Spinal cord (tissue), 10 donors: ENCODE results near the gene GMCL2. TPM values are rescaled to one million over a fixed set of nuclear protein-coding genes. Genes with fewer than 3 reads are reported as not detected.

Experiments
- DNase-seq, 6 donors: peaks; one replicate each; pipeline versions ENCODE4 v3.0.0 to v3.0.0-alpha.2; 2013 to 2015; ENCODE audit warnings: low spot score in 6 of 6, low read depth in 4 of 6
- H3K27ac ChIP-seq: one replicate; pipeline ENCODE4 v1.5.1; 2013; ENCODE audit warnings: low read depth, low read length, control low read depth
- H3K27me3 ChIP-seq: one replicate; pipeline ENCODE4 v1.6.1; 2013; ENCODE audit warnings: low read length; ENCODE audit not compliant: control insufficient read depth, insufficient read depth
- H3K36me3 ChIP-seq: one replicate; pipeline ENCODE4 v1.6.1; 2013; ENCODE audit warnings: low read length; ENCODE audit not compliant: control insufficient read depth, insufficient read depth
- H3K4me1 ChIP-seq: one replicate; pipeline ENCODE4 v1.6.1; 2013; ENCODE audit warnings: low read length; ENCODE audit not compliant: control insufficient read depth, insufficient read depth
- H3K4me3 ChIP-seq: one replicate; pipeline ENCODE4 v1.5.1; 2013; ENCODE audit warnings: low read depth, low read length, control low read depth
- H3K9me3 ChIP-seq: one replicate; pipeline ENCODE4 v1.6.1; 2013; ENCODE audit warnings: low read length; ENCODE audit not compliant: control insufficient read depth, insufficient read depth
- WGBS: methylation state at CpG from one replicate; pipeline ENCODE4 v1.1.5; 2013; ENCODE audit warnings: missing lambda C conversion rate; ENCODE audit not compliant: insufficient coverage; 5-methylcytosine and 5-hydroxymethylcytosine counted together
- polyA plus RNA-seq, 2 donors: library from polyadenylated mRNA; unstranded; fragments of 120-200 nt; gene quantifications; one replicate each; pipeline ENCODE4 v1.2.1, GENCODE V29; 2013; ENCODE audit not compliant: insufficient read length in 2 of 2
- total RNA-seq, 2 donors: library from RNA; depleted of rRNA in 1 of 2; stranded (reverse); fragments of 120-200 nt in 1 of 2; fragments of >200 nt in 1 of 2; gene quantifications; one replicate each; pipeline versions ENCODE4 v1.2.3 to v1.2.4, GENCODE V29; 2013 to 2014
- donor health status: healthy.

The GMCL2 gene
- total and polyA plus RNA-seq, 4 donors: 0.10 TPM; not detected in 3

GRCh38 chr5:178152491-178153444 is 34.4 kb downstream of the GMCL2 start:
- WGBS: 47% methylated on average over 27 of the region's 31 CpGs
- no peak overlapping the region for H3K27ac ChIP-seq
- peaks cover 41% of the 10 kb centered on the region for H3K36me3 ChIP-seq
- H3K27me3 ChIP-seq: no peaks in the 10 kb centered on the region
- H3K4me1 ChIP-seq: peaks cover 31% of the 10 kb centered on the region
- peak overlapping the region; percentile 85 for H3K4me3 ChIP-seq
- H3K9me3 ChIP-seq: no peaks in the 10 kb centered on the region
- DNase-seq: no peak

GRCh38 chr5:178150977-178151734 is 36.0 kb downstream of the GMCL2 start:
- DNase-seq: no peak
- peaks cover 31% of the 10 kb centered on the region for H3K4me1 ChIP-seq
- no peaks in the 10 kb centered on the region for H3K27me3 ChIP-seq
- H3K9me3 ChIP-seq: no peaks in the 10 kb centered on the region
- H3K36me3 ChIP-seq: peaks cover 57% of the 10 kb centered on the region
- H3K27ac ChIP-seq: no peak overlapping the region
- WGBS: 70% methylated on average over 11 of the region's 11 CpGs
- H3K4me3 ChIP-seq: no peak overlapping the region

GRCh38 chr5:178149199-178149932 is 37.8 kb downstream of the GMCL2 start:
- Histone ChIP-seq H3K9me3 (no peaks in the 10 kb centered on the region), H3K4me3 (no peak overlapping the region), H3K27ac (no peak overlapping the region), H3K36me3 (peaks cover 74% of the 10 kb centered on the region), H3K4me1 (peaks cover 22% of the 10 kb centered on the region), H3K27me3 (no peaks in the 10 kb centered on the region)
- 92% methylated on average over 9 of the region's 11 CpGs for WGBS
- DNase-seq: no peak

- H3K9me3 ChIP-seq: no peaks in the 10 kb centered on the region
- no peaks in the 10 kb centered on the region for H3K27me3 ChIP-seq
- H3K4me1 ChIP-seq: peaks cover 5% of the 10 kb centered on the region
- peaks cover 91% of the 10 kb centered on the region for H3K36me3 ChIP-seq
- H3K4me3 ChIP-seq: no peak overlapping the region
- H3K27ac ChIP-seq: no peak overlapping the region
- WGBS: 87% methylated on average over 11 of the region's 15 CpGs
- no peak for DNase-seq
Measured at GRCh38 chr5:178147406-178147805, 39.8 kb downstream of the GMCL2 start.

- WGBS: 59% methylated on average over 12 of the region's 14 CpGs
- DNase-seq: peak in 2 of 6 donors; percentile 51 to 79
- Histone ChIP-seq H3K27ac (no peak overlapping the region), H3K36me3 (peaks cover 91% of the 10 kb centered on the region), H3K4me1 (peaks cover under 1% of the 10 kb centered on the region), H3K27me3 (no peaks in the 10 kb centered on the region), H3K4me3 (no peak overlapping the region), H3K9me3 (no peaks in the 10 kb centered on the region)
Measured at GRCh38 chr5:178145965-178146820, 41.0 kb downstream of the GMCL2 start.

- Histone ChIP-seq H3K4me3 (no peak overlapping the region), H3K27me3 (no peaks in the 10 kb centered on the region), H3K4me1 (no peaks in the 10 kb centered on the region), H3K36me3 (peaks cover 82% of the 10 kb centered on the region), H3K9me3 (no peaks in the 10 kb centered on the region), H3K27ac (no peak overlapping the region)
- WGBS: 64% methylated on average over 8 of the region's 10 CpGs
- DNase-seq: no peak
Measured at GRCh38 chr5:178143901-178144300, 43.3 kb downstream of the GMCL2 start.

- no peak overlapping the region for H3K4me3 ChIP-seq
- no peaks in the 10 kb centered on the region for H3K9me3 ChIP-seq
- H3K4me1 ChIP-seq: no peaks in the 10 kb centered on the region
- no peaks in the 10 kb centered on the region for H3K27me3 ChIP-seq
- peaks cover 80% of the 10 kb centered on the region for H3K36me3 ChIP-seq
- no peak overlapping the region for H3K27ac ChIP-seq
- no peak for DNase-seq
- WGBS: 100% methylated on average over 5 of the region's 6 CpGs
Measured at GRCh38 chr5:178143246-178143645, 43.9 kb downstream of the GMCL2 start.

GRCh38 chr5:178142642-178143041 is 44.5 kb downstream of the GMCL2 start:
- peaks cover 80% of the 10 kb centered on the region for H3K36me3 ChIP-seq
- H3K4me3 ChIP-seq: no peak overlapping the region
- no peaks in the 10 kb centered on the region for H3K27me3 ChIP-seq
- WGBS: 88% methylated on average over 10 of the region's 20 CpGs
- no peaks in the 10 kb centered on the region for H3K9me3 ChIP-seq
- no peak overlapping the region for H3K27ac ChIP-seq
- H3K4me1 ChIP-seq: no peaks in the 10 kb centered on the region
- DNase-seq: no peak

GRCh38 chr5:178141550-178141949 is 45.6 kb downstream of the GMCL2 start:
- 100% methylated on average over 1 of the region's 4 CpGs for WGBS
- Histone ChIP-seq H3K27ac (no peak overlapping the region), H3K27me3 (no peaks in the 10 kb centered on the region), H3K36me3 (peaks cover 78% of the 10 kb centered on the region), H3K9me3 (no peaks in the 10 kb centered on the region), H3K4me3 (no peak overlapping the region), H3K4me1 (no peaks in the 10 kb centered on the region)
- DNase-seq: no peak
